Bladder microvascular endothelial cell (primary cell): ENCODE results near the gene RELL1. TPM values are rescaled to one million over a fixed set of nuclear protein-coding genes. Genes with fewer than 3 reads are reported as not detected.

Experiments used
- total RNA-seq: library from RNA; depleted of rRNA; stranded (reverse); fragments of >200 nt; gene quantifications from 2 replicates; pipeline ENCODE4 v1.2.3, GENCODE V29; 2014

RELL1 gene
- 250 and 287 TPM in 2 replicates for total RNA-seq

GRCh38 chr4:37686373-37687193, at the start of gene RELL1:
RELL1 (minus strand) TSS chr4:37686376; CDS start chr4:37686287, 89 bp downstream.

Other genes with a start within 250 kb of the RELL1 start
- 36.3 and 47.6 TPM in 2 replicates for gene PGM2, start 140.3 kb upstream of the RELL1 start, total RNA-seq
- 118 and 181 TPM in 2 replicates for gene TBC1D1, start 204.7 kb upstream of the RELL1 start, total RNA-seq